ENCODE data around the gene FGFR4.

Gene FGFR4

GRCh38 chr5:177132136-177133095 lies 45.7 kb downstream of the FGFR4 start:
- no peak for DNase-seq (ENCODE audit: low read depth)

GRCh38 chr5:177133096-177133852 lies 46.6 kb downstream of the FGFR4 start, which contains the start of gene NSD1:
Gene NSD1 (plus strand): TSS chr5:177133773. CDS start chr5:177135104, 1,331 bp downstream.
- no peak for DNase-seq (ENCODE audit: low read depth)

DNA sequence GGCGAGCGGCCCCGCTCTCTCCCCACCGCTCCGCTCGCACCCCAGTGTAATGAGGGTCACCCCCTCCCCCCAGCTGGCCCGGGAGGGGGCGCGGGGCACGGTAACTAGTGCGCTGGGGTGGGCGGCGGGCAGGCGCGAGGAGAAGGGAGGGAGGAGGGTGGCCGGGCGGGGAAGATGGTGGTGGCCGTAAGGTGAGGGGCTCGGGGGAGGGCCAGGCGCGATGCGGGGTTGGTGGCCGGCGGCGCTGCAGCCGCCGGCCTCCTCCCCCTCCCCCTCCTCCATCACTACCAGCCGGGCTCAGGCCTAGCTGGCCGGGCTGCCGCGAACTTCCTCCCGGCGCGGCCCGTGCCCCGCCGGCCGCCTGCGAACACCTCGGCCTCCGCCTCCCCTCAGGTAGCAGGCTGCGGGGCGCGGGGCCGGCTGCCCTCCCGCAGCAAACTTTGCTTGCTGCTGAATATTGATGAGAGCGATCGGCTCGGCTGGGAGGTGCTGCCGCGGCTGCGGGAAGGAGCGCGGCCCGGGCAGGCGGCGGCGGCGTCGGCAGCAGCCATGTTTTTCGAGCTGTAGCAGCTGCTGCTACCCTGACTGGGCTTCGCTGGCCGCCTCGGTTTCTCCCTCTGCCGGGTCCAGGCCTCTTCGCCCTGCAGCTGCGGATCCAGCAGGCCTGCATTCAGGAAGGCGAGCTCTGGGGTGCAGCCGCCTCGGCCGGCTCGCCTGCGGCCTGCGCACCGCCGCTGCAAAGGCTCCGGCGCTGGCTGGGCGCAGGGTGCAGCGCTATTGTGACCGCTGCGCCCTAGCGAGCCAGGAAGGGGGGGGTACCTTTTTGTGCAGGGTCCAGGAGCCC lies 47.4 kb downstream of the FGFR4 start:
- DNase-seq (ENCODE audit: low read depth) = no peak

DNA sequence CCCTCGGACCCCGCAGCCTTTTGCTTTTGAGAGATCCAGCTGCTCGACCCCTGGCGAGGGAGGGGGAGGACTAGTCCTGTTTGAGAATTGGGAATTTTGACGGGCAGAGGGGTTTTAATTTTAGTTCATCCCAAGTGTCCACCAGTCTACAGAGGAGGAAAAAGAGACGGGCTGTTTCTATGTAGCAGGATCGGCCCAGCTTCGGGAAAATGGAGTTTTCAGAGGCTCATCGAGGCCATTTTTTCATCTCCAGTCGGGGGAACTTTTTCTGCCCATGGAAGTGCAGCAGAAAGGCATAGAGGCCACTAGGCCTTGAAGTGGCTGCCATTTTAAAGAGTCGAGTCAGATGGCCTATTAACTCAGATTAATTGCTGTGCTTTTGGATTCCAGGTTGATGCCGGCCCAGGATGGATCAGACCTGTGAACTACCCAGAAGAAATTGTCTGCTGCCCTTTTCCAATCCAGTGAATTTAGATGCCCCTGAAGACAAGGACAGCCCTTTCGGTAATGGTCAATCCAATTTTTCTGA lies 48.0 kb downstream of the FGFR4 start:
- no peak for DNase-seq (ENCODE audit: low read depth)

DNA sequence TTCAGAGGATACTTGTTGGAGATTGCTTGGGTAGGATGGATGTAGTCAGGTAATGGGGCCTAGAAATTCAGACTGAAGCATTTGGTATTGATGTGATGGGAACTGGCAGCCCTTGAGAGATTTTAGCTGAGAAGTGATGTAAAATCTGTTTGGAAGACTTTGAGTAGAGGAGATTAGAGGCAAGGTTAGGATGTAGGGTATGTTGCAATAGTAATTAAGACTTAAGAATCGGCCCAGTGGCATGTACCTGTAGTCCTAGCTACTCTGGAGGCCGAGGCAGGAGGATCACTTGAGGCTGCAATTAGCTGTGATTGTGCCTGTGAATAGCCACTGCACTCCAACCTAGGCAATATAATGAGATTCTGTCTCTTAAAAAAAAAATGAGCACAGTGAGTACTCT lies 53.6 kb downstream of the FGFR4 start:
- no peak for DNase-seq (ENCODE audit: low read depth)

GRCh38 chr5:177141496-177141895 lies 54.8 kb downstream of the FGFR4 start:
- DNase-seq (ENCODE audit: low read depth) = no peak

DNA sequence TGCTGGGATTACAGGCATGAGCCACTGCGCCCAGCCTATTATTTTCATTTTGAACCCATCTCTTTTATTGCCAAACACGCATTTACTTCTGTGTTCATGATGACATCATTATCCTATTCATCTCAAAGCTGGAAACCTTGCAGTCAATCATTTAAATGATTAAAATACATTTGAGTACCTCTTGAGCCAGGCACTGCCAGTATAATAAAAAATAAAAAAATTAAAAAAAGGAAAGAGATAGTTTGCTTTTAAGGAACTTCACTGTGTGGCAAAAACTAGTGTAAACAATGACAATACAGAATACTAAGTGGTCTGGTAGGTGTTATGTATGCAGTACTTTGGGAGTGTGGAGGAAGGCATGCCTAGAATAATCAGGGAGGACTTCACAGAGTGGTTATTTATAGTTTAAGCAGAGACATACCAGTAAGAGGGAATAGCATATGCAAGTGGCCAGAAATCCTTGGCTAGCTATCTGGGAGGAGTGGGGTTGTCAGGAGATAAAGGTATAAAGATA lies 55.4 kb downstream of the FGFR4 start:
- no peak for DNase-seq (ENCODE audit: low read depth)

DNA sequence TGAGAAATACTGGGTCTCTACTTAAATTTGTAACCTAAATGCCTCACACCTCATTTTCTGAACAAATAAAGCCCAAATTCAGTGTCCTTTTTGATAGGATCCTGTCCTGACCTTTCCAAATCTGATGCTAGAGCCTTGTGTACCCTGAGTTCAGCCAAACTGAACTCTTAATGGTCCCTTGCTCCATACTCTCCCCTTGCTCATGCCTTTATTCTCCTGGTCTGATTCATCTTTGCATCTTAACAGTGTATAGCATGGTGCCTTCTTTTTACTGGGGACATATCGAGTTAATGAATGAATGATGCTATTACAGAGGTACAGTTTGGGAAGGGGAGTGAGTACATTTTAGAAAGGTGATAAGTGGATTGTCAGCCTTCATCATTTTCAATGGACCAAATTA lies 56.1 kb downstream of the FGFR4 start:
- DNase-seq (ENCODE audit: low read depth) = no peak

- DNase-seq (ENCODE audit: low read depth) = no peak
Measured at GRCh38 chr5:177146891-177147638, 60.4 kb downstream of the FGFR4 start.

All from HS-27A (cell line).